WTC11 (cell line): Measurements from ENCODE around the gene ZNF860. TPM values are rescaled to one million over a fixed set of nuclear protein-coding genes. Genes with fewer than 3 reads are reported as not detected.

Source experiments
- ATAC-seq: fragments of 200-7000 bp; cut with Tn5 transposase; 2 replicates; pipeline ENCODE4 v1.10.0; 2021; ENCODE audit warnings: mild to moderate bottlenecking, moderate library complexity
- CTCF ChIA-PET: fragments of 300-600 bp; sonication (Branson Sonifier 250); formaldehyde crosslinking; loops from one replicate; lab custom pipeline; 2021; ENCODE audit warnings: antibody characterized with exemption; lab: Charles Lee
- POLR2A ChIA-PET: fragments of 350-600 bp; sonication (Branson Sonifier 250); formaldehyde crosslinking; loops from one replicate; lab custom pipeline; 2021; ENCODE audit warnings: antibody characterized with exemption; lab: Charles Lee
- DNase-seq: peaks from one replicate; pipeline ENCODE4 v3.0.0; 2021; ENCODE audit warnings: low spot score
- H3K27ac Mint-ChIP-seq: 2 replicates; pipeline ENCODE4 v1.8.0; 2021; ENCODE audit warnings: mixed read lengths
- H3K27me3 Mint-ChIP-seq: 2 replicates; pipeline ENCODE4 v1.8.0; 2021; ENCODE audit warnings: low read depth, mild to moderate bottlenecking, moderate library complexity, mixed read lengths
- H3K36me3 Mint-ChIP-seq: 2 replicates; pipeline ENCODE4 v1.8.0; 2021; ENCODE audit warnings: mixed read lengths
- H3K4me1 Mint-ChIP-seq: 2 replicates; pipeline ENCODE4 v1.8.0; 2022; ENCODE audit warnings: mixed read lengths
- H3K4me3 Mint-ChIP-seq: 2 replicates; pipeline ENCODE4 v1.8.0; 2021; ENCODE audit warnings: mild to moderate bottlenecking, moderate library complexity, mixed read lengths
- H3K9me3 Mint-ChIP-seq: 2 replicates; pipeline ENCODE4 v1.8.0; 2021; ENCODE audit warnings: mixed read lengths
- AR ChIP-seq: fragments of 250-450 bp; sonication (Bioruptor Pico); IDR thresholded peaks from 2 replicates; pipeline ENCODE4 v1.9.0; 2021; ENCODE audit warnings: mild to moderate bottlenecking
- ATF2 ChIP-seq: sonication (generic); formaldehyde crosslinking; IDR thresholded peaks from 2 replicates; pipeline ENCODE4 v1.8.1; 2022; ENCODE audit warnings: low read depth, missing genetic modification reagents, borderline replicate concordance
- E2F1 ChIP-seq: sonication (generic); formaldehyde crosslinking; IDR thresholded peaks from 2 replicates; pipeline ENCODE4 v1.8.0; 2022; ENCODE audit warnings: mild to moderate bottlenecking, missing genetic modification reagents
- ERG ChIP-seq: fragments of 250-450 bp; sonication (Bioruptor Pico); IDR thresholded peaks from 2 replicates; pipeline ENCODE4 v1.8.0; 2021; ENCODE audit warnings: mild to moderate bottlenecking
- ESRRA ChIP-seq: sonication (generic); formaldehyde crosslinking; IDR thresholded peaks from 2 replicates; pipeline ENCODE4 v1.8.1; 2022; ENCODE audit warnings: mild to moderate bottlenecking, missing genetic modification reagents, borderline replicate concordance
- ETV6 ChIP-seq: sonication (generic); formaldehyde crosslinking; IDR thresholded peaks from 2 replicates; pipeline ENCODE4 v1.8.1; 2022; ENCODE audit warnings: mild to moderate bottlenecking, missing genetic modification reagents
- FOXP1 ChIP-seq: sonication (generic); formaldehyde crosslinking; IDR thresholded peaks from 2 replicates; pipeline ENCODE4 v1.8.0; 2022; ENCODE audit warnings: missing genetic modification reagents, mild to moderate bottlenecking, moderate library complexity, borderline replicate concordance
- FOXP4 ChIP-seq: sonication (generic); formaldehyde crosslinking; IDR thresholded peaks from 2 replicates; pipeline ENCODE4 v1.8.0; 2022; ENCODE audit warnings: mild to moderate bottlenecking, missing genetic modification reagents
- GABPB1 ChIP-seq: sonication (generic); formaldehyde crosslinking; IDR thresholded peaks from 2 replicates; pipeline ENCODE4 v1.8.1; 2023; ENCODE audit warnings: mild to moderate bottlenecking, missing genetic modification reagents
- GRHL2 ChIP-seq: fragments of 250-450 bp; sonication (Bioruptor Pico); IDR thresholded peaks from 2 replicates; pipeline ENCODE4 v1.8.0; 2022; ENCODE audit warnings: mild to moderate bottlenecking, moderate library complexity; ENCODE audit not compliant: insufficient replicate concordance, severe bottlenecking
- KAT7 ChIP-seq: sonication (generic); formaldehyde crosslinking; IDR thresholded peaks from 2 replicates; pipeline ENCODE4 v1.8.1; 2023; ENCODE audit warnings: missing genetic modification reagents, mild to moderate bottlenecking, borderline replicate concordance
- MAX ChIP-seq: sonication (generic); formaldehyde crosslinking; IDR thresholded peaks from 2 replicates; pipeline ENCODE4 v1.8.0; 2022; ENCODE audit warnings: mild to moderate bottlenecking, missing genetic modification reagents
- NR2C2 ChIP-seq: sonication (generic); formaldehyde crosslinking; IDR thresholded peaks from 2 replicates; pipeline ENCODE4 v1.8.0; 2022; ENCODE audit warnings: mild to moderate bottlenecking, missing genetic modification reagents
- RORB ChIP-seq: fragments of 250-450 bp; sonication (Bioruptor Pico); IDR thresholded peaks from 2 replicates; pipeline ENCODE4 v1.9.0; 2021; ENCODE audit warnings: mild to moderate bottlenecking
- SMAD3 ChIP-seq: sonication (generic); formaldehyde crosslinking; IDR thresholded peaks from 2 replicates; pipeline ENCODE4 v1.8.0; 2022; ENCODE audit warnings: missing genetic modification reagents, mild to moderate bottlenecking, borderline replicate concordance
- TCF7 ChIP-seq: sonication (generic); formaldehyde crosslinking; IDR thresholded peaks from 2 replicates; pipeline ENCODE4 v1.8.0; 2022; ENCODE audit warnings: mild to moderate bottlenecking, low read depth, missing genetic modification reagents, moderate library complexity
- TP53 ChIP-seq: sonication (generic); formaldehyde crosslinking; IDR thresholded peaks from 2 replicates; pipeline ENCODE4 v1.8.1; 2023; ENCODE audit warnings: mild to moderate bottlenecking, missing genetic modification reagents
- USF2 ChIP-seq: sonication (generic); formaldehyde crosslinking; IDR thresholded peaks from 2 replicates; pipeline ENCODE4 v1.8.1; 2023; ENCODE audit warnings: mild to moderate bottlenecking, missing genetic modification reagents, moderate library complexity
- ZNF232 ChIP-seq: sonication (generic); formaldehyde crosslinking; IDR thresholded peaks from 2 replicates; pipeline ENCODE4 v1.8.0; 2022; ENCODE audit warnings: mild to moderate bottlenecking, missing genetic modification reagents
- total RNA-seq: library from RNA; stranded (reverse); gene quantifications from 3 replicates; pipeline ENCODE4 v1.2.3, GENCODE V29; 2021

Gene ZNF860
- total RNA-seq, 1 experiment from 2014 or later: 6.5 TPM

GRCh38 chr3:32021748-32022147 is 40.2 kb downstream of the ZNF860 start:
- TF ChIP-seq FOXP1 (CRISPR knock-in tag) (no peak), NR2C2 (CRISPR knock-in tag) (no peak), ETV6 (no peak), GABPB1 (CRISPR knock-in tag) (no peak), RORB (CRISPR knock-in tag) (no peak), ERG (CRISPR knock-in tag) (no peak), ATF2 (CRISPR knock-in tag) (no peak), TCF7 (CRISPR knock-in tag) (no peak), E2F1 (CRISPR knock-in tag) (no peak), USF2 (CRISPR knock-in tag) (no peak)
- TF ChIP-seq, all 79 proteins: peak for 0
- no peak for DNase-seq
- POLR2A ChIA-PET: interaction anchor here (0.7 kb wide), 1 partner anchor 381 kb away, joined by 3 read pairs; no protein-coding TSS in a partner anchor
- H3K27me3 Mint-ChIP-seq: no peaks in the 10 kb centered on the region; the same call in 1 of the 2 replicates
- H3K9me3 Mint-ChIP-seq: no peaks in the 10 kb centered on the region
- CTCF ChIA-PET: interaction anchor here (1.0 to 1.2 kb wide), 2 partner anchors 122 to 133 kb away, joined by 3 to 5 read pairs; no protein-coding TSS in a partner anchor
- no peaks in the 10 kb centered on the region for H3K36me3 Mint-ChIP-seq
- no peak for ATAC-seq
- no peak overlapping the region for H3K4me3 Mint-ChIP-seq
- peaks cover 6% of the 10 kb centered on the region for H3K4me1 Mint-ChIP-seq
- no peak overlapping the region for H3K27ac Mint-ChIP-seq

- ATAC-seq (no peak), DNase-seq (no peak)
- CTCF ChIA-PET: interaction anchor here (0.6 to 1.2 kb wide), 2 partner anchors 121 to 224 kb away, joined by 3 read pairs; no protein-coding TSS in a partner anchor
- H3K36me3 Mint-ChIP-seq: no peaks in the 10 kb centered on the region
- H3K27ac Mint-ChIP-seq: no peak overlapping the region
- H3K27me3 Mint-ChIP-seq: no peaks in the 10 kb centered on the region; the same call in 1 of the 2 replicates
- POLR2A ChIA-PET: no interaction called here
- H3K4me1 Mint-ChIP-seq: peaks cover 6% of the 10 kb centered on the region
- no peaks in the 10 kb centered on the region for H3K9me3 Mint-ChIP-seq
- H3K4me3 Mint-ChIP-seq: no peak overlapping the region
- TF ChIP-seq GRHL2 (no peak), FOXP1 (CRISPR knock-in tag) (no peak), ZNF232 (no peak), KAT7 (CRISPR knock-in tag) (no peak), AR (CRISPR knock-in tag) (no peak), ATF2 (CRISPR knock-in tag) (no peak), TP53 (CRISPR knock-in tag) (no peak), USF2 (CRISPR knock-in tag) (no peak), GABPB1 (CRISPR knock-in tag) (no peak), ESRRA (CRISPR knock-in tag) (no peak), MAX (CRISPR knock-in tag) (no peak), SMAD3 (no peak), FOXP4 (no peak)
These were observed 41.4 kb downstream of the ZNF860 start for GRCh38 chr3:32022947-32023346.
